ENCODE results near the gene HNRNPUL1. TPM values are rescaled to one million over a fixed set of nuclear protein-coding genes. Genes with fewer than 3 reads are reported as not detected.
A peak's percentile ranks its signal among the peaks of the same experiment; 100 is the strongest.

Gene HNRNPUL1
- total and polyA plus RNA-seq, 2 experiments from 2014 or later = 204 to 207 TPM

GRCh38 chr19:41249707-41250423 lies 14.3 kb upstream of the HNRNPUL1 start:
- H3K4me1 ChIP-seq (ENCODE audit: insufficient read depth) = no peaks in the 10 kb centered on the region
- H3K27me3 ChIP-seq (ENCODE audit: insufficient read depth) = no peaks in the 10 kb centered on the region
- H3K4me3 ChIP-seq = no peak overlapping the region
- no peak overlapping the region for H2AFZ ChIP-seq
- H3K27me3 Mint-ChIP-seq (ENCODE audit: insufficient read depth, low read depth, poor library complexity) = peaks cover 12% of the 10 kb centered on the region
- peaks cover 61% of the 10 kb centered on the region for H3K36me3 Mint-ChIP-seq (ENCODE audit: low read depth)
- no peaks in the 10 kb centered on the region for H3K9me3 Mint-ChIP-seq
- no peaks in the 10 kb centered on the region for H4K20me1 ChIP-seq (replicated peaks; ENCODE audit: insufficient read depth)
- no peaks in the 10 kb centered on the region for H3F3A ChIP-seq (replicated peaks; ENCODE audit: low read depth)
- no peaks in the 10 kb centered on the region for H3K9me2 ChIP-seq (ENCODE audit: insufficient read depth)
- H3K4me1 Mint-ChIP-seq = no peaks in the 10 kb centered on the region
- ATAC-seq (peak; percentile 87), DNase-seq (ENCODE audit: low spot score) (peak; percentile 71)
- no peak overlapping the region for H3K27ac ChIP-seq (ENCODE audit: low read depth)
- peaks cover 7% of the 10 kb centered on the region; the same call in 1 of the 2 replicates for H3K36me3 ChIP-seq (ENCODE audit: insufficient read depth)
- H3K27ac Mint-ChIP-seq = no peak overlapping the region
- 0 out of 2 replicates have a peak, but pooled peaks have one; percentile 51 for TF ChIP-seq ETS1 (IDR thresholded peaks at IDR 0.05)
- TF ChIP-seq EZH2phosphoT487 (IDR thresholded peaks at IDR 0.05; ENCODE audit: unreplicated experiment) = no peak
- no peaks in the 10 kb centered on the region for H3K79me2 ChIP-seq (replicated peaks; ENCODE audit: insufficient read depth)
- no peak overlapping the region for H3K4me3 Mint-ChIP-seq
- H3K4me2 ChIP-seq = no peak overlapping the region

GRCh38 chr19:41253660-41254059 lies 10.5 kb upstream of the HNRNPUL1 start:
- no peaks in the 10 kb centered on the region for H3K9me3 Mint-ChIP-seq
- Histone ChIP-seq H3K9me2 (ENCODE audit: insufficient read depth) (no peaks in the 10 kb centered on the region), H3K27me3 (ENCODE audit: insufficient read depth) (no peaks in the 10 kb centered on the region), H2AFZ (no peak overlapping the region), H3F3A (replicated peaks; ENCODE audit: low read depth) (no peaks in the 10 kb centered on the region; the same call in 1 of the 2 replicates), H3K4me3 (no peak overlapping the region), H3K36me3 (ENCODE audit: insufficient read depth) (peaks cover 7% of the 10 kb centered on the region; the same call in 1 of the 2 replicates), H3K4me1 (ENCODE audit: insufficient read depth) (no peaks in the 10 kb centered on the region), H4K20me1 (replicated peaks; ENCODE audit: insufficient read depth) (no peaks in the 10 kb centered on the region), H3K27ac (ENCODE audit: low read depth) (no peak overlapping the region), H3K4me2 (no peak overlapping the region), H3K79me2 (replicated peaks; ENCODE audit: insufficient read depth) (no peaks in the 10 kb centered on the region)
- DNase-seq (ENCODE audit: low spot score) = no peak
- ATAC-seq = no peak
- H3K27ac Mint-ChIP-seq = no peak overlapping the region
- no peak overlapping the region for H3K4me3 Mint-ChIP-seq
- H3K36me3 Mint-ChIP-seq (ENCODE audit: low read depth) = peaks cover 60% of the 10 kb centered on the region
- no peaks in the 10 kb centered on the region for H3K4me1 Mint-ChIP-seq
- H3K27me3 Mint-ChIP-seq (ENCODE audit: insufficient read depth, low read depth, poor library complexity) = peaks cover 6% of the 10 kb centered on the region
- TF ChIP-seq, protein P1, sequence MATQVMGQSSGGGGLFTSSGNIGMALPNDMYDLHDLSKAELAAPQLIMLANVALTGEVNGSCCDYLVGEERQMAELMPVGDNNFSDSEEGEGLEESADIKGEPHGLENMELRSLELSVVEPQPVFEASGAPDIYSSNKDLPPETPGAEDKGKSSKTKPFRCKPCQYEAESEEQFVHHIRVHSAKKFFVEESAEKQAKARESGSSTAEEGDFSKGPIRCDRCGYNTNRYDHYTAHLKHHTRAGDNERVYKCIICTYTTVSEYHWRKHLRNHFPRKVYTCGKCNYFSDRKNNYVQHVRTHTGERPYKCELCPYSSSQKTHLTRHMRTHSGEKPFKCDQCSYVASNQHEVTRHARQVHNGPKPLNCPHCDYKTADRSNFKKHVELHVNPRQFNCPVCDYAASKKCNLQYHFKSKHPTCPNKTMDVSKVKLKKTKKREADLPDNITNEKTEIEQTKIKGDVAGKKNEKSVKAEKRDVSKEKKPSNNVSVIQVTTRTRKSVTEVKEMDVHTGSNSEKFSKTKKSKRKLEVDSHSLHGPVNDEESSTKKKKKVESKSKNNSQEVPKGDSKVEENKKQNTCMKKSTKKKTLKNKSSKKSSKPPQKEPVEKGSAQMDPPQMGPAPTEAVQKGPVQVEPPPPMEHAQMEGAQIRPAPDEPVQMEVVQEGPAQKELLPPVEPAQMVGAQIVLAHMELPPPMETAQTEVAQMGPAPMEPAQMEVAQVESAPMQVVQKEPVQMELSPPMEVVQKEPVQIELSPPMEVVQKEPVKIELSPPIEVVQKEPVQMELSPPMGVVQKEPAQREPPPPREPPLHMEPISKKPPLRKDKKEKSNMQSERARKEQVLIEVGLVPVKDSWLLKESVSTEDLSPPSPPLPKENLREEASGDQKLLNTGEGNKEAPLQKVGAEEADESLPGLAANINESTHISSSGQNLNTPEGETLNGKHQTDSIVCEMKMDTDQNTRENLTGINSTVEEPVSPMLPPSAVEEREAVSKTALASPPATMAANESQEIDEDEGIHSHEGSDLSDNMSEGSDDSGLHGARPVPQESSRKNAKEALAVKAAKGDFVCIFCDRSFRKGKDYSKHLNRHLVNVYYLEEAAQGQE (IDR thresholded peaks at IDR 0.05; ENCODE audit: unreplicated experiment) = no peak
- TF ChIP-seq ZNF114 (CRISPR knock-in tag; IDR thresholded peaks at IDR 0.05) (no peak), ETS1 (IDR thresholded peaks at IDR 0.05) (no peak), POLR2AphosphoS5 (IDR thresholded peaks at IDR 0.05; ENCODE audit: low read depth) (no peak), CREB1 (CRISPR knock-in tag; IDR thresholded peaks at IDR 0.05; ENCODE audit: low read depth) (no peak), EZH2 (IDR thresholded peaks at IDR 0.05; ENCODE audit: low read depth, unreplicated experiment) (no peak), JUNB (IDR thresholded peaks at IDR 0.05; ENCODE audit: unreplicated experiment) (no peak), EZH2phosphoT487 (IDR thresholded peaks at IDR 0.05; ENCODE audit: unreplicated experiment) (no peak)
- TF ChIP-seq, protein P2, sequence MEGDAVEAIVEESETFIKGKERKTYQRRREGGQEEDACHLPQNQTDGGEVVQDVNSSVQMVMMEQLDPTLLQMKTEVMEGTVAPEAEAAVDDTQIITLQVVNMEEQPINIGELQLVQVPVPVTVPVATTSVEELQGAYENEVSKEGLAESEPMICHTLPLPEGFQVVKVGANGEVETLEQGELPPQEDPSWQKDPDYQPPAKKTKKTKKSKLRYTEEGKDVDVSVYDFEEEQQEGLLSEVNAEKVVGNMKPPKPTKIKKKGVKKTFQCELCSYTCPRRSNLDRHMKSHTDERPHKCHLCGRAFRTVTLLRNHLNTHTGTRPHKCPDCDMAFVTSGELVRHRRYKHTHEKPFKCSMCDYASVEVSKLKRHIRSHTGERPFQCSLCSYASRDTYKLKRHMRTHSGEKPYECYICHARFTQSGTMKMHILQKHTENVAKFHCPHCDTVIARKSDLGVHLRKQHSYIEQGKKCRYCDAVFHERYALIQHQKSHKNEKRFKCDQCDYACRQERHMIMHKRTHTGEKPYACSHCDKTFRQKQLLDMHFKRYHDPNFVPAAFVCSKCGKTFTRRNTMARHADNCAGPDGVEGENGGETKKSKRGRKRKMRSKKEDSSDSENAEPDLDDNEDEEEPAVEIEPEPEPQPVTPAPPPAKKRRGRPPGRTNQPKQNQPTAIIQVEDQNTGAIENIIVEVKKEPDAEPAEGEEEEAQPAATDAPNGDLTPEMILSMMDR (conservative IDR thresholded peaks at IDR 0.05; ENCODE audit: low read depth in 2 of 2) = no peak
